Keratinocyte (primary cell): ENCODE measurements around the gene PPP1R3F.

ENCODE experiments used
- EZH2 ChIP-seq: IDR thresholded peaks from one replicate; pipeline ENCODE4 v1.6.1; 2012; ENCODE audit warnings: inconsistent platforms, mild to moderate bottlenecking, low read length, moderate library complexity
- TF ChIP-seq, protein P1 (sequence below), 3 experiments: IDR thresholded peaks in 1 of 3; conservative IDR thresholded peaks in 1 of 3; optimal IDR thresholded peaks in 1 of 3; 2 replicates in 2 of 3; 3 replicates in 1 of 3; pipeline versions ENCODE3 to v1.5.1; 2011; ENCODE audit warnings: low read length in 3 of 3, mild to moderate bottlenecking in 3 of 3, moderate library complexity in 2 of 3, control low read depth in 1 of 3, inconsistent platforms in 1 of 3; ENCODE audit not compliant: insufficient read depth in 2 of 3; ENCODE audit errors: extremely low read depth in 1 of 3

- TF ChIP-seq, protein P1, sequence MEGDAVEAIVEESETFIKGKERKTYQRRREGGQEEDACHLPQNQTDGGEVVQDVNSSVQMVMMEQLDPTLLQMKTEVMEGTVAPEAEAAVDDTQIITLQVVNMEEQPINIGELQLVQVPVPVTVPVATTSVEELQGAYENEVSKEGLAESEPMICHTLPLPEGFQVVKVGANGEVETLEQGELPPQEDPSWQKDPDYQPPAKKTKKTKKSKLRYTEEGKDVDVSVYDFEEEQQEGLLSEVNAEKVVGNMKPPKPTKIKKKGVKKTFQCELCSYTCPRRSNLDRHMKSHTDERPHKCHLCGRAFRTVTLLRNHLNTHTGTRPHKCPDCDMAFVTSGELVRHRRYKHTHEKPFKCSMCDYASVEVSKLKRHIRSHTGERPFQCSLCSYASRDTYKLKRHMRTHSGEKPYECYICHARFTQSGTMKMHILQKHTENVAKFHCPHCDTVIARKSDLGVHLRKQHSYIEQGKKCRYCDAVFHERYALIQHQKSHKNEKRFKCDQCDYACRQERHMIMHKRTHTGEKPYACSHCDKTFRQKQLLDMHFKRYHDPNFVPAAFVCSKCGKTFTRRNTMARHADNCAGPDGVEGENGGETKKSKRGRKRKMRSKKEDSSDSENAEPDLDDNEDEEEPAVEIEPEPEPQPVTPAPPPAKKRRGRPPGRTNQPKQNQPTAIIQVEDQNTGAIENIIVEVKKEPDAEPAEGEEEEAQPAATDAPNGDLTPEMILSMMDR (optimal IDR thresholded peaks at IDR 0.05 in 1 of 3, IDR thresholded peaks at IDR 0.05 in 1 of 3, conservative IDR thresholded peaks at IDR 0.05 in 1 of 3; ENCODE audit: extremely low read depth in 1 of 3, insufficient read depth in 2 of 3, low read length in 3 of 3), result no peak
- TF ChIP-seq EZH2, result no peak
Measured at GRCh38 chrX:49249071-49249470, 20.5 kb upstream of the PPP1R3F start.
